Neural cell (in vitro differentiated cells): Measurements from ENCODE around the gene ERC2.

Source experiments
- POLR2AphosphoS5 ChIP-seq: IDR thresholded peaks from 2 replicates; pipeline ENCODE4 v1.6.1; 2012
- TAF1 ChIP-seq: IDR thresholded peaks from 2 replicates; pipeline ENCODE4 v1.6.1; 2012; ENCODE audit warnings: low read depth
- TF ChIP-seq, protein P1 (sequence below): fragments of 450-650 bp; IDR thresholded peaks from 2 replicates; pipeline ENCODE4 v1.5.1; 2014; ENCODE audit warnings: antibody characterized with exemption, mild to moderate bottlenecking, moderate library complexity; ENCODE audit not compliant: poor library complexity, severe bottlenecking

GRCh38 chr3:55576621-55577388 lies 891.5 kb downstream of the ERC2 start:
- TF ChIP-seq TAF1, result no peak
- TF ChIP-seq, protein P1, sequence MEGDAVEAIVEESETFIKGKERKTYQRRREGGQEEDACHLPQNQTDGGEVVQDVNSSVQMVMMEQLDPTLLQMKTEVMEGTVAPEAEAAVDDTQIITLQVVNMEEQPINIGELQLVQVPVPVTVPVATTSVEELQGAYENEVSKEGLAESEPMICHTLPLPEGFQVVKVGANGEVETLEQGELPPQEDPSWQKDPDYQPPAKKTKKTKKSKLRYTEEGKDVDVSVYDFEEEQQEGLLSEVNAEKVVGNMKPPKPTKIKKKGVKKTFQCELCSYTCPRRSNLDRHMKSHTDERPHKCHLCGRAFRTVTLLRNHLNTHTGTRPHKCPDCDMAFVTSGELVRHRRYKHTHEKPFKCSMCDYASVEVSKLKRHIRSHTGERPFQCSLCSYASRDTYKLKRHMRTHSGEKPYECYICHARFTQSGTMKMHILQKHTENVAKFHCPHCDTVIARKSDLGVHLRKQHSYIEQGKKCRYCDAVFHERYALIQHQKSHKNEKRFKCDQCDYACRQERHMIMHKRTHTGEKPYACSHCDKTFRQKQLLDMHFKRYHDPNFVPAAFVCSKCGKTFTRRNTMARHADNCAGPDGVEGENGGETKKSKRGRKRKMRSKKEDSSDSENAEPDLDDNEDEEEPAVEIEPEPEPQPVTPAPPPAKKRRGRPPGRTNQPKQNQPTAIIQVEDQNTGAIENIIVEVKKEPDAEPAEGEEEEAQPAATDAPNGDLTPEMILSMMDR, result no peak
- TF ChIP-seq POLR2AphosphoS5, result no peak
